K562 (cell line): ENCODE data around the gene SETDB2. TPM values are rescaled to one million over a fixed set of nuclear protein-coding genes. Genes with fewer than 3 reads are reported as not detected.

ENCODE experiments used
- BCLAF1 ChIP-seq, 2 experiments: fragments of 450-650 bp in 1 of 2; IDR thresholded peaks; 2 replicates each; pipeline ENCODE4 v1.6.1; 2011 to 2017; ENCODE audit warnings: low read depth in 2 of 2, antibody characterized with exemption in 1 of 2, borderline replicate concordance in 1 of 2, low read length in 1 of 2, mild to moderate bottlenecking in 1 of 2, mixed read lengths in 1 of 2; ENCODE audit not compliant: control insufficient read depth in 1 of 2
- MCM5 ChIP-seq: fragments of 450-650 bp; IDR thresholded peaks from 2 replicates; pipeline ENCODE4 v1.6.1; 2016; ENCODE audit warnings: low read depth
- MED1 ChIP-seq: sonication (generic); formaldehyde crosslinking; IDR thresholded peaks from 2 replicates; pipeline ENCODE4 v1.8.1; 2023; ENCODE audit warnings: missing genetic modification reagents, borderline replicate concordance
- RBM14 ChIP-seq: fragments of 200-400 bp; formaldehyde crosslinking; IDR thresholded peaks from 2 replicates; pipeline ENCODE4 v1.6.1; 2018; ENCODE audit warnings: low read depth, mild to moderate bottlenecking, low read length, moderate library complexity, borderline replicate concordance; ENCODE audit not compliant: insufficient read depth
- RBM22 ChIP-seq: fragments of 200-400 bp; formaldehyde crosslinking; IDR thresholded peaks from 2 replicates; pipeline ENCODE4 v1.6.1; 2018; ENCODE audit warnings: low read length, low read depth; ENCODE audit not compliant: poor library complexity, severe bottlenecking
- SMARCA5 ChIP-seq: fragments of 450-650 bp; IDR thresholded peaks from 2 replicates; pipeline ENCODE4 v1.6.1; 2016
- ZNF224 ChIP-seq: sonication (generic); formaldehyde crosslinking; IDR thresholded peaks from 2 replicates; pipeline ENCODE4 v1.8.0; 2022; ENCODE audit warnings: mild to moderate bottlenecking, missing genetic modification reagents
- ZNF507 ChIP-seq: conservative IDR thresholded peaks from 2 replicates; pipeline ENCODE4 v1.6.1; 2017; ENCODE audit warnings: missing genetic modification characterization, missing compliant biosample characterization
- ZNF644 ChIP-seq: fragments of 200-800 bp; sonication (Bioruptor generic); IDR thresholded peaks from 2 replicates; pipeline ENCODE4 v1.6.1; 2016; ENCODE audit warnings: low read depth, missing genetic modification characterization, missing compliant biosample characterization
- polyA plus RNA-seq, 8 experiments: library from polyadenylated mRNA; depleted of rRNA in 4 of 8; stranded (reverse) in 5 of 8; unstranded in 3 of 8; fragments of >200 nt; fragmentation: Nextera tagmentation in 2 of 8; fragmentation: Illumina TruSeq in 1 of 8; extraction: Ambion mirVana in 2 of 8; extraction: Trizol in 1 of 8; gene quantifications; 2 replicates each; pipeline versions ENCODE4 v1.2.1 to v1.2.3, GENCODE V29; 2011 to 2014; ENCODE audit warnings: inconsistent platforms in 1 of 8, missing spikeins in 1 of 8
- total RNA-seq, 7 experiments: library from RNA; depleted of rRNA in 6 of 7; stranded (reverse); fragments of >200 nt in 6 of 7; fragmentation: Illumina TruSeq in 2 of 7; extraction: Trizol in 2 of 7; gene quantifications; 2 replicates each; pipeline versions ENCODE4 v1.2.1 to v1.2.3, GENCODE V29; 2011 to 2021; ENCODE audit warnings: low replicate concordance in 1 of 7
- TF ChIP-seq, protein P1 (sequence below): fragments of 250-450 bp; sonication (Bioruptor Pico); IDR thresholded peaks from 2 replicates; pipeline ENCODE4 v1.4.0; 2020
- TF ChIP-seq, protein P2 (sequence below), 2 experiments: IDR thresholded peaks; 2 replicates each; pipeline ENCODE4 v1.6.1; 2011; ENCODE audit warnings: borderline replicate concordance in 1 of 2, control low read depth in 1 of 2, low read depth in 1 of 2, low read length in 1 of 2, mild to moderate bottlenecking in 1 of 2, mixed read lengths in 1 of 2, moderate library complexity in 1 of 2; ENCODE audit not compliant: insufficient read depth in 1 of 2, insufficient read length in 1 of 2, poor library complexity in 1 of 2, severe bottlenecking in 1 of 2; ENCODE audit errors: extremely low read depth in 1 of 2
- TF ChIP-seq, protein P3 (sequence below): sonication (generic); formaldehyde crosslinking; IDR thresholded peaks from 2 replicates; pipeline ENCODE4 v1.8.1; 2023; ENCODE audit warnings: mild to moderate bottlenecking, missing genetic modification reagents

Gene SETDB2
- total and polyA plus RNA-seq, 9 of the 15 experiments (the other 6 are each of a cell fraction or from before 2014, with no cell fraction given), result 1.0 to 9.0 (median 6.1) TPM

- TF ChIP-seq RBM22 (peak; percentile 43), SMARCA5 (no peak), RBM14 (no peak), BCLAF1 (IDR thresholded peaks at IDR 0.05; ENCODE audit: borderline replicate concordance in 1 of 2, control insufficient read depth in 1 of 2, low read depth in 2 of 2, low read length in 1 of 2) (no peak), ZNF224 (no peak), MED1 (CRISPR knock-in tag) (no peak), ZNF644 (tag) (no peak), ZNF507 (no peak), MCM5 (no peak)
- TF ChIP-seq, protein P1, sequence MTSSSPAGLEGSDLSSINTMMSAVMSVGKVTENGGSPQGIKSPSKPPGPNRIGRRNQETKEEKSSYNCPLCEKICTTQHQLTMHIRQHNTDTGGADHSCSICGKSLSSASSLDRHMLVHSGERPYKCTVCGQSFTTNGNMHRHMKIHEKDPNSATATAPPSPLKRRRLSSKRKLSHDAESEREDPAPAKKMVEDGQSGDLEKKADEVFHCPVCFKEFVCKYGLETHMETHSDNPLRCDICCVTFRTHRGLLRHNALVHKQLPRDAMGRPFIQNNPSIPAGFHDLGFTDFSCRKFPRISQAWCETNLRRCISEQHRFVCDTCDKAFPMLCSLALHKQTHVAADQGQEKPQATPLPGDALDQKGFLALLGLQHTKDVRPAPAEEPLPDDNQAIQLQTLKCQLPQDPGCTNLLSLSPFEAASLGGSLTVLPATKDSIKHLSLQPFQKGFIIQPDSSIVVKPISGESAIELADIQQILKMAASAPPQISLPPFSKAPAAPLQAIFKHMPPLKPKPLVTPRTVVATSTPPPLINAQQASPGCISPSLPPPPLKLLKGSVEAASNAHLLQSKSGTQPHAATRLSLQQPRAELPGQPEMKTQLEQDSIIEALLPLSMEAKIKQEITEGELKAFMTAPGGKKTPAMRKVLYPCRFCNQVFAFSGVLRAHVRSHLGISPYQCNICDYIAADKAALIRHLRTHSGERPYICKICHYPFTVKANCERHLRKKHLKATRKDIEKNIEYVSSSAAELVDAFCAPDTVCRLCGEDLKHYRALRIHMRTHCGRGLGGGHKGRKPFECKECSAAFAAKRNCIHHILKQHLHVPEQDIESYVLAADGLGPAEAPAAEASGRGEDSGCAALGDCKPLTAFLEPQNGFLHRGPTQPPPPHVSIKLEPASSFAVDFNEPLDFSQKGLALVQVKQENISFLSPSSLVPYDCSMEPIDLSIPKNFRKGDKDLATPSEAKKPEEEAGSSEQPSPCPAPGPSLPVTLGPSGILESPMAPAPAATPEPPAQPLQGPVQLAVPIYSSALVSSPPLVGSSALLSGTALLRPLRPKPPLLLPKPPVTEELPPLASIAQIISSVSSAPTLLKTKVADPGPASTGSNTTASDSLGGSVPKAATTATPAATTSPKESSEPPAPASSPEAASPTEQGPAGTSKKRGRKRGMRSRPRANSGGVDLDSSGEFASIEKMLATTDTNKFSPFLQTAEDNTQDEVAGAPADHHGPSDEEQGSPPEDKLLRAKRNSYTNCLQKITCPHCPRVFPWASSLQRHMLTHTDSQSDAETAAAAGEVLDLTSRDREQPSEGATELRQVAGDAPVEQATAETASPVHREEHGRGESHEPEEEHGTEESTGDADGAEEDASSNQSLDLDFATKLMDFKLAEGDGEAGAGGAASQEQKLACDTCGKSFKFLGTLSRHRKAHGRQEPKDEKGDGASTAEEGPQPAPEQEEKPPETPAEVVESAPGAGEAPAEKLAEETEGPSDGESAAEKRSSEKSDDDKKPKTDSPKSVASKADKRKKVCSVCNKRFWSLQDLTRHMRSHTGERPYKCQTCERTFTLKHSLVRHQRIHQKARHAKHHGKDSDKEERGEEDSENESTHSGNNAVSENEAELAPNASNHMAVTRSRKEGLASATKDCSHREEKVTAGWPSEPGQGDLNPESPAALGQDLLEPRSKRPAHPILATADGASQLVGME (CRISPR knock-in tag), result no peak
- TF ChIP-seq, protein P2, sequence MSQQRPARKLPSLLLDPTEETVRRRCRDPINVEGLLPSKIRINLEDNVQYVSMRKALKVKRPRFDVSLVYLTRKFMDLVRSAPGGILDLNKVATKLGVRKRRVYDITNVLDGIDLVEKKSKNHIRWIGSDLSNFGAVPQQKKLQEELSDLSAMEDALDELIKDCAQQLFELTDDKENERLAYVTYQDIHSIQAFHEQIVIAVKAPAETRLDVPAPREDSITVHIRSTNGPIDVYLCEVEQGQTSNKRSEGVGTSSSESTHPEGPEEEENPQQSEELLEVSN (IDR thresholded peaks at IDR 0.05; ENCODE audit: borderline replicate concordance in 1 of 2, extremely low read depth in 1 of 2, insufficient read depth in 1 of 2, insufficient read length in 1 of 2, low read depth in 1 of 2, low read length in 1 of 2, poor library complexity in 1 of 2, severe bottlenecking in 1 of 2), result peak; percentile 40 to 84
- TF ChIP-seq, protein P3, sequence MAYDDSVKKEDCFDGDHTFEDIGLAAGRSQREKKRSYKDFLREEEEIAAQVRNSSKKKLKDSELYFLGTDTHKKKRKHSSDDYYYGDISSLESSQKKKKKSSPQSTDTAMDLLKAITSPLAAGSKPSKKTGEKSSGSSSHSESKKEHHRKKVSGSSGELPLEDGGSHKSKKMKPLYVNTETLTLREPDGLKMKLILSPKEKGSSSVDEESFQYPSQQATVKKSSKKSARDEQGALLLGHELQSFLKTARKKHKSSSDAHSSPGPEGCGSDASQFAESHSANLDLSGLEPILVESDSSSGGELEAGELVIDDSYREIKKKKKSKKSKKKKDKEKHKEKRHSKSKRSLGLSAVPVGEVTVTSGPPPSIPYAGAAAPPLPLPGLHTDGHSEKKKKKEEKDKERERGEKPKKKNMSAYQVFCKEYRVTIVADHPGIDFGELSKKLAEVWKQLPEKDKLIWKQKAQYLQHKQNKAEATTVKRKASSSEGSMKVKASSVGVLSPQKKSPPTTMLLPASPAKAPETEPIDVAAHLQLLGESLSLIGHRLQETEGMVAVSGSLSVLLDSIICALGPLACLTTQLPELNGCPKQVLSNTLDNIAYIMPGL (CRISPR knock-in tag), result no peak
Measured at GRCh38 chr13:49495783-49496762, 52.0 kb downstream of the SETDB2 start, which contains the start of gene PHF11 (continued).
